ENCODE measurements around the gene BCL2A1. TPM values are rescaled to one million over a fixed set of nuclear protein-coding genes. Genes with fewer than 3 reads are reported as not detected.

Gene BCL2A1
- 4.1 and 4.7 TPM in 2 replicates for total RNA-seq (2014; rRNA removed; shearing (Covaris generic))

GRCh38 chr15:79970624-79971434 lies at the start of gene BCL2A1:
Gene BCL2A1 (minus strand): TSS chr15:79971196. CDS start chr15:79971119, 77 bp downstream.

Other genes with a start within 250 kb of the BCL2A1 start
- gene MTHFS, start 74.2 kb downstream of the BCL2A1 start, total RNA-seq (2014; rRNA removed; shearing (Covaris generic)): 30.7 and 32.2 TPM in 2 replicates
- 71.8 and 74.4 TPM in 2 replicates for gene ZFAND6, start 88.5 kb upstream of the BCL2A1 start, total RNA-seq (2014; rRNA removed; shearing (Covaris generic))
- gene FAH, start 181.8 kb upstream of the BCL2A1 start, total RNA-seq (2014; rRNA removed; shearing (Covaris generic)): 28.1 and 33.3 TPM in 2 replicates